GM21737 (cell line): ENCODE data around the gene DGKE.

ENCODE experiments used
- ATAC-seq: cut with Tn5 transposase; IDR thresholded peaks from one replicate; pipeline ENCODE4 v1.9.1; 2021; ENCODE audit warnings: mild to moderate bottlenecking, moderate library complexity; ENCODE audit not compliant: unreplicated experiment

Gene DGKE

DNA sequence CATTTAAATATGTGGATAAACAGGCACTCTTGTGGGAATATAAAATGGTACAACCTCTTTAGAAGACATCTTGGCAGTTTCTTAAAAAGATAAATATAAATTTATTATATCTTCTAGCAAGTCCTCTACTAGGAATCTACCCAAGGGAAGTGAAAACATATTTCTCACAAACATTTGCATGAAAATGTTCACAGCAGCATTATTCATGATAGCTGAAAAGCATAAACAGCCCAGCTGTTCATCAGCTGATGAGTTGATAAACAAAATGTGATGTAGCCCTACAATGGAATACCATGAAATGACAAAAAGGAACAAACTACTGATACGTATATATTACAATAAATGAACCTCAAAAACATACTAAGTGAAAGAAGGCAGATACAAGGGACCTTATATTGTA, 12.0 kb downstream of the DGKE start:
- ATAC-seq = no peak

DNA sequence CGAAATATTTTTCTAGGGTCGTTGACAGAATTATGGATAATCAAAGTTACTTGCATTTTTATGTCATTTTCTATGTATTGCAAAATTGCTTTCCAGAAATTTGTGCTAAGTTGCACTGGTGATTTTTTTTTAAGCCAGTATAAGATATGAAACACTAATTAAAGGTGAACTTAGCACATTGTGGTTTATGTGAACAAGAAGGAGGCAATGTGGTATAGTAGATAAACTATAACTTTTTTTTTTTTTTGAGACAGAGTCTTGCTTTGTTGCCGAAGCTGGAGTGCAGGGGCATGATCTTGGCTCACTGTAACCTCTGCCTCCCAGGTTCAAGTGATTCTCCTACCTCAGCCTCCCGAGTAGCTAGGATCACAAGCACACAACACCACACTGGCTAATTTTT, 13.2 kb downstream of the DGKE start:
- no peak for ATAC-seq

DNA sequence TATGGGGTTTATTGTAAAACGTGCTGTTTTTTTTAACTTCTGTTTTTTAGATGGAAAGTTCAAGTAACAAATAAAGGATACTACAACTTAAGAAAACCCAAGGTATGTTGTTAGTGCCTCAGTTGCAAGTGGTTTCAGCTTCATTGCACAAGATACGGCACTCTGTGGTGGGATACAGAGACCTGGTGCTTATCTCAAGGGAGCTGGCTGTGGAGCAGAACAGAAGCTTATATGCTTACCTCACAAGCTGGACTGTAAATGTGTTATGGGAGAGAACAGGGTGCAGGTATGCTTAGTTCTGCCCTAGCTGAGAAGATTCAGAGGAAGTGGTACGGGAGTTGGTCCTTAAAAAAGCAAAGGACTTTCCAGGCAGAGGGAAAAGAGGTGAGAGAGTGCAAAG, 15.2 kb downstream of the DGKE start:
- ATAC-seq = no peak

DNA sequence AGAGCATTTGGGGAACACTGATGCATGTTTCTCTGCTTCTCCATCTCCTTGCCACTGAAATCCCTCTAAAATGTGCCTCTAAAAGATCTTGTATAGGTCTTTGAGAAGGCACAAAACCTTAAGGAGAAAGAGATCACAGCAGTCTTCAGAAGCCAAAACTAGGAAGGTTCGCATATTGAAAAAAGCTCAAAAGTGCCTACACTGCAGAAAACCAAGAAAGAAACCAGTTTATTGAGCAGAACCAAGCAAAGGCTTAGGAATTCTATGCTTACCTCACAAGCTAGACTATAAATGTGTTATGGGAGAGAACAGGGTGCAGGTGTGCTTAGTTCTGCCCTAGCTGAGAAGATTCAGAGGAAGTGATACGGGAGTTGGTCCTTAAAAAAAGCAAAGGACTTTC, 16.6 kb downstream of the DGKE start:
- no peak for ATAC-seq

DNA sequence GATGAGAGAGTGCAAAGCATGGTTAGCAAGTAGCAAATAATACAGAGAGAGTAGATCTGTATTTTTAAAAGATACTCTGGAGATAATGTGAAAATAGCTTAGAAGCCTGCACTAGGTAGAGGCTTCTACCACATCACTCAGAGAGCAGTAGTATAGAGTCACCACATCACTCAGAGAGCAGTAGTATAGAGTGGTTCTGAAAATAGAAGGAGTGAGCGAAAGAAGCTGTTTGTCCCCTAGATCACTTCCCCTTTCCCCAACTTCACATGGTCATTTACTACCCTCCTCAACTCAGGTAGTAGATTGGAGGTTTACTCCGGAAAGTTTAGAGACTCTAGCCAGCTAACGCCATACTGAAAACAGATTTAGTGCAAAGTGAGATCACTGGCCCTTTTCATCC, 17.1 kb downstream of the DGKE start:
- ATAC-seq = no peak

DNA sequence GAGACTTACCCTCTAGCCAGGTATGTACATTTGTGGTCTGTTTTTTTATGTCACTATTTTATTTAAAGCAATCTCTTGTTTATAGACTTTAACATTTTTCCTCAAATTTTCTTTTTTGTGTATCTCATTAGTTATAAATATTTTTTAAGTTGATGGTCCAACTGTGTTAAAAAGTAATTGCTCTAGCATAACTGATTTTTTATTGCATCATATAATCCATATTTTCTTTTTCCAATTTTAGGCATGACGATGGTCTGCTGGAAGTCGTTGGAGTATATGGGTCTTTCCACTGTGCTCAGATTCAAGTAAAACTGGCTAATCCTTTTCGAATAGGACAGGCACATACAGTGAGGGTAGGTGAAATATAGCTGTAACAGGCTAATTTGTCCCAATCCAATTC, 27.9 kb downstream of the DGKE start:
- ATAC-seq = no peak

DNA sequence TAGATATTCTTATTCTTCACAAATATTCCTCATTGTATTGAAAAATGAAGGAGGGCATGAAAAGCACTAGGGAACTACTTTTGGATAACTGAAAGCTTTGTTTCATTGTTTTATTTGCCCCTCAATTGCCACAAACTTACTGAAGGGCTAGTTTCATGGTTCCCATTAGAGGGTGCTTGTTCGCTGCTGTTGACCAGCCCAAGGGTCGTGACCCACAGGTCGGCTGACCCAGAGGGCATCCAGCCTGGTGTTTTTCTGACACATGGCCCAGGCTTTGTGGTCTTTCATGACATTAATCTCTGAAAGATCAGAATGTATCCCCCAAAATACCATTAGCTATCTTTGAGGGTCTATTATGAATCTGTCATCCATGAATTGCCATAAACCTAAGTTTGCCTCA, 30.0 kb downstream of the DGKE start:
- no peak for ATAC-seq

DNA sequence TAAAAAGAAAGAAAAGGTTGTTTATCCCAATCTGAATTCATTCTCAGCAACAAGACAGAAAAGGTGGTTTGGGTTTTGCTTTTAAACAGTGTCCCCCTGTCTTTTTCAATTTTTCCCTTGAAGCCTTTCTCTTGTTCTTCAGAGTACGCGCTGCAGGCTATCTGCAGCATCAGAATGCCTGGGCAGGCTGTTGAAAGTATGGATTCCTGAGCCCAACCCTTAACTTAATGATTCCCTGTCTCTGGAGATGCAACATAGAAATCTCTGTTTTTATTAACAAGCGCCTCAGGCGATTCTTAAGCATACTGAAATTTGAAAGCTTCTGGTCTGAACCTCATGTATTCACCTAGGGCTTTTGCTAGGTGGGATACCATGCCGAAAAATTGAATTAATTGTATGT, 32.1 kb downstream of the DGKE start:
- ATAC-seq = no peak

DNA sequence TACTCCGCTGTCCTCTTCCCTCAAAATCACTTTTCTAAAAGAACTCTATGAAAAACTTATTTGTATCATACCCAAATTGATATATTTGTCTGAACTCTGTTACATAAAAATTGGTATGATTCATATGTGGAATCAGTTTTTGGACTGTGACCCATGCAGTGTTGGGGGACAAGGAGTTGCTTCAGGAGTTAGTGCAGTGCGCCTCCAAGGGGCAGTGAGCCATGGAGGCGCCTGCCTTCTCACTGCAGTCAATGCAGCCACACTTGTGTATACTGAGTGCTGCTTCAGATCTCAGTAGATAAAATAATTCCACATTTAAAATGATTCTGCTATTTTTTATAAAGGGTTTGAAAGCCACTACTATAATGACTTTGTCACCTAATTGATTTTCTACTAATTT, 32.5 kb downstream of the DGKE start:
- no peak for ATAC-seq

DNA sequence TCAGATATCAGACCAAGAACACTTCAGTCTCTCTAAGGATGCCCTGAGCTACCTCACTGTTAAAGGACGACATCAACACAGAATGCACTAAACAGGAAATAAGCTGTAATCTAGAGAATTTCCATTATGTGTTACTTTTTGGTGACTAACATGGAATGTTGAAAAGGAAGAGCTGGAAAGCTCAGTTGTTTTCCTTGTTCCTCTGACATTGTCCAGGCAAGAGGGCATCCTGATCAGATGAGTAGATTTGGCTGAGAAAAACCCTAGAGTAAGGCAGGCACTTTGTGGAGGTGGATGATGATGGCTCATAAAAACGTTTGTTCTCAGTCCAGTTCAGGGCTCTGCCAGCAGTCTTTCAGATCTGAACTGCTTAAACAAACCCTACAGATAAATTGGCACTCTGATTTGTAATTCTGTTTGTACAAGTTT, 34.0 kb downstream of the DGKE start:
- ATAC-seq = no peak

DNA sequence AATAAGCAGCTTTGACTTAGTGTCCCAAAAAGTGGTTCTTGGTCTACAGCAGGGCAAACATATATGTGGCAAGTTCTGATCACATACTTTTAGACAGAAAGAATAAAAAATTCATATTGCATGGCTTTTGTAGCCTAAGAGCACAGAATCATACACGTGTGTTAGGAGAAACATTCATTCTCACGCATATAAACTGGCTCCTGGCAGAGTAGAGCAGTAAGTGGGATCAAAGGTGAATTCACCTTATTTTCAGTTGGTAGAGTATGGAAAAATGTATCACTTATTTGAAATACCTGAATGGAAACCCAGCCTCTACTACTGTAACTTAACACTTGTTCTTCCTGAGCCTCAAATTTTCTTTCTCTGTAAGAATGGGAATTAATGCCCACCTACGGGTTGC, 34.8 kb downstream of the DGKE start:
- ATAC-seq = no peak

DNA sequence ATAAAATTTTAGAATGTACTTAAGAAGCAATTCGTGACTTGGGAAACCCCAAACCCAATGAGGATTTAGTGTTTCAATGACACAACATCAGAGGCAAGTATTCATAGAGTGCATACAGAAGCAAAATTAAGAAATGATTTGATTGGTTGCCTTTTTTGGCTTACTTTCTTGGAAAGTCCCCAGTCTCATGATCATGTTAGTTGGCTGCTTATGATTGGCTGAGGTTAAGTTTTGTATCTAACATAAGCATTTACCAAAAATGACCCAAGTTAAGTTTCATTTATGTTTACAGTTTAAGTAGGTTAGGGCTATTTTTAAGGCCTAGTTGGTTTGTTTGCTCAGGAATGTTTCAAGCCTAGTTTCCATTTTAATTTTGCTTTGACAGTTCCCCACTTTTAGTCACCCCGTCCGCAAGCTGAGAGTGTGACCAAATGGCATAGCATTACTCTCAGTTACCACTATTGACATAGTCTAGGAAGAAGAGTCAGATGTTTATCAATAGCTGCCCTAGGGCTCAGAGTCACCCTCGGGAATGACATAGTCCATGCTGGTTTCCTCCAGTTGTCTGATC, 36.2 kb downstream of the DGKE start:
- ATAC-seq = no peak

DNA sequence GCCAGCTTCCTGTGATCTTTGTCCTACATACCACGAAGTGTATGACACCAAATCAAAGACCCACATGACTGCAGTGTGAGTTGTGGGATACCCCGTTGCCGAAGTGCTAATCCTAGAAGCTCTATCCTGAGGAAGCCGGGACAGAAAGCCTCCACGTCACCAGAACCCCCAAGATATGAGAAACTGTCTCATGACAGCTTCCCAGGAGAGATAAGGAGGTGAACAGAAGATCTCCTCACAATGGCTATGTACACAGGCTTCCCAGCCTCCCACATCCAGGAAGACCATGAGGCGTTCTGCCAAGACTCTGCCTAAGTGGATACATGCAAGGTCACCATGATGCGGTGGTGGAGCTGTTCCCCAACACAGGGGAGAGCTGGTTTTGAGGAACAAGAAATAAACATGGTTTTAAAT, 42.8 kb downstream of the DGKE start:
- no peak for ATAC-seq

DNA sequence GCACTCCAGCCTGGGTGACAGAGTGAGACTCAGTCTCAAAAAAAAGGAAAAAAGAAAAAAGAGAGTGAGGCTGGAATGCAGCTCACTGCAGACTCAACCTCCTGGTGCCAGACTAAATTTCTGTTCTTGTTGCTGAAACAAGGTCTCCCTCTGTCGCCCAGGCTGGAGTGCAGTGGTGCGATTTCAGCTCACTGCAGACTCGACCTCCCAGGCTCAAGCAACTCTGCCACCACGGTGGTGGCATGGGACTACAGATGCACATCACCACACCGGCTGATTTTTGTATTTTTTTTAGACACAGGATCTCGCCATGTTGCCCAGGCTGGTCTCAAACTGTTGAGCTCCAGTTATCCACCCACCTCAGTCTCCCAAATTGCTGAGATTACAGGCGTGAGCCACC, 45.3 kb downstream of the DGKE start:
- no peak for ATAC-seq

DNA sequence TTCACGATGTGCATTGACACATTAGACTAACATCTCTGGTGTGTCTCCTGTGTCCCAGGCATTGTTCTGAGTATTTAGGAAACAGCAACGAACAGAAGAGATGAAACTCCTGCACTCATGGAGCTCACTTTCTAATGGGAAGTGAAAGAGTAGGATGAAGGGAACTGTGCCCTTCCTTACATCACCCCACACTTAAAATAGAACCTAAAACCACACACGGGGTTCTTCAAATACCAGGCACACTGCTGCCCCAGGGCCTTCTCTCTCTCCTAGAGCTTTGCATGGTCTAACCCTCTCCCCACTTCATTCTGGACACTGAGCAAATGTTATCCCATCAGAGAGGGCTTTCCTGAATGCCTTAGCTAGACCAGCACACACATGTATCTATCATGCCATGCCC, 46.2 kb downstream of the DGKE start:
- no peak for ATAC-seq

DNA sequence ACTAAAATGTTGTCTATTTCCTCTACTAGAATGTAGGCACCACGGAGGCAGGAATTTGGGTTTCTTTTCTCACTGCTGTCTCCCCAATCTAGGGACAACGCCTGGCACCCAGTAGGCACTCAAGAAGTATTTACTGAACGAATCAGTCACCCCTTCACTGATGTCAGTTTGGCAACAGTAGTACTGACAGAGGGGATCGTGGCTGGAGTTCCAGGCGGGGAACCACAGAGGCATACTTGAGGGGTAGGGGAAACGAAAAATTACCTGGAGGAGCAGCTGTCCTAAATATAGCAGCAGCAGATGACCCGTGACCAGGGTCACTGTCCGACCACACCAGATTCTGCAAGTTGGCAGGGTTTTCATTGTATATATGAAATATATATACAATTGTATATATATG, 46.6 kb downstream of the DGKE start:
- ATAC-seq = no peak

DNA sequence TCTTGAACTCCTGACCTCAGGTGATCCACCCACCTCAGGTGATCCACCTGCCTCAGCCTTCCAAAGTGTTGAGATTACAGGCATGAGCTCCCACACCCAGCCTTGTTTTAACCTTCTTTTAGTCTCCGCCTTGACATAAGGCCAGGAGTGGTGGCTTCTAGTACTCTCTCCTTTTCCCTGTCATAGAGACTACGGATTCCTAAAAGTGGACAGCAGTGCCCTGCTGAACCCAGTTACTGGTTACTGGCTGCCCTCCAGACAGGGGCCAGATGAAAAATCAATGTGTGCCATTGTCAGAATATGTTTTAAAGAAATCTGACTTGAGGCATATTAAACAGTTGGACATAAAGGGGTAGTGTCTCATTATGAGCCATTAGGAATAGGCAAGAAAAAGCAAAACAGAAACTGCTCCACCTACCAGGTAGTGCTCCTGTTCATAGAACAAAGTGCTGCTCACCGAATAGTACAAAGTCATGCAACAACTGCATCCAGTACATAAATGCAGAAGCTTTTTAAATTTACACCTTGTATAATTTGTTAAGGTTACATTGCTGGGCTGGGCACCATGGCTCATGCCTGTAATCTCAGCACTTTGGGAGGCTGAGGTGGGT, 47.8 kb downstream of the DGKE start:
- ATAC-seq = no peak

DNA sequence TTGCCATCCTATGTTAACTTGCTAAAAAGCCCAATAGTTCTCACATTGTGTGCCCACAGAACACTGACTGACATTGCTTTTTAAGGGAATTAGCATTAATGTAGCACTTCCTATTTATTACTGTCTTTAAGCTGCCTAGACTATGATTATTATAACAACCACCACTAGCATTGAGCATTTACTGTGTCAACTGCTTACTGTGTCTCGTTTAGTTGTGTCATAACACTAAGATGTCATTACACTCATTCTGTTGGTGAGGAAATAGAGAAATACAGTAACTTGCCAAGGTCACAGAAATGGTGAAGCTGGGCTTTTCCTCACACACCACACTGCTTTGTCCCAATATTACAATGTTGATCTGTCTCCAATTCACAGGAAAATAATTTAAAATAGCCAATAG, 49.7 kb downstream of the DGKE start:
- ATAC-seq = no peak

DNA sequence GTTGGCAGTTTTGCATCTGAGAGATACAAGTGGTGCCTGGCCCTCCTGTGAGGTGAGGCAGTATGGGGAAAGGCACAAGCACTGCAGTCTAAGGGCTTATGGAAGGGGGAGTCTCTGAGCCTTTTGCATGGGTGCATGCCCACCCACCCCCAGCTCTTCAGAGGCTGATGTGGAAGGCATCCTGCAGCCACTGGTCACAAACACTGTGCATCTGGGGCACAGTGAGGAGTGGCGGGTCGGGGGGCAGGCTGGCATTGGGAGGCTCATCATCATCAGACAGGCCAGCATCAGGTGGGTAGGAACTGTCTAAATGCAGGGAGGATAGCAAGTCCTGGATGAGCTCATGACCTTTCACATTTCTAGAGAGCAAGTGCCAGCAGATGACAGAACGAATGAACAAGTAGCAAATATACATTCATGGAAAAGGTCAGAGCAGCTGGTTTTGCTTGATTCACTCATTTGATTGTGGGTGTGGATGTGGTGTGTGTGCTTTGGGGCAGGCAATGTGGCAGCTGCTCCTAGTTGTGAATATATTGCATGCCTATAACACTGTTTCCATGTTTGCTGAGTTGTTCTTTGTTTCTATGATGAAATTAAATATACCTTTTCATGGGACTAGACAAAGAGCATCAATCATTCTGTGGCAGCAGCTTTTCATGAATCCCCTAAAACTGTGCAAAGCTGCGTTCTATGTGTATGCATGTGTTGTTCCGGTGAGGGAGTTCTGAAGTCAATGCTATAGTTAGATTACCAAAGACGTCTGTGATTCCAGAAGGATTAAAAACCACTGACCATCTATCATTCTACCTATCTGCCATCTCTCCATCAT, 50.7 kb downstream of the DGKE start:
- no peak for ATAC-seq

DNA sequence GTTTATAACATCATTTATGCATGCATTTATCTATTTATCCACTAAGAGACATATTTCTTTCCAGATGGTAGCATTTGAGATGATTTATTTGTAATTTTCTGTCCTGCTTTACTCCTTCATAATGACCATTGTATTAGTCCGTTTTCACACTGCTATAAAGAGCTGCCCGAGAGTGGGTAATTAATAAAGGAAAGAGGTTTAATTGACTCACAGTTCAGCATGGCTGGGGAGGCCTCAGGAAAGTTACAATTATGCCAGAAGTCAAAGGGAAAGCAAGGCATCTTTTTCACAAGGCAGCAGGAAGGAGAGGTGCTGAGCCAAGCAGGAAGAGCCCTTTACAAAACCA, 51.3 kb downstream of the DGKE start:
- ATAC-seq = no peak

DNA sequence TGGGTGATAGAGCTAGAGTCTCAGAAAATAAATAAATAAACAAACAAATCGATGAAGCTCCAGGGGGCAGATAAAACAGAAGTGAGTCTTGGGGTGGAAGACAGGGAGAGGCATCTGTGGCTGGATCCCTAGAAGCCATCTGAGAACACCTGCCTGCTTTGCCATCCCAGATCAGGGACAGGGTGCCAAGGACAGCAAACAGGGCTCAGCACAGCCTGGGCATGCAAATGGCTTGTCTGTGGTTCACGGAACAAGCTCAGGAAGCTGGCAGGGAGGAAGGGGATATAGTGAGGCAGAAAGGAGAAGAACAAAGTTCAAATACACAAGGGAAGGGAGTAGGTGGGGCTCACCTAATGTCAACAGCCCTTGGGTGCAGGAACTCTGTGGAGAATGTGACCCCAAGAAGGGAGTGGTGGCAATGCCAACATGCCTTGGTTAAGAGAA, 52.4 kb downstream of the DGKE start:
- ATAC-seq = no peak

DNA sequence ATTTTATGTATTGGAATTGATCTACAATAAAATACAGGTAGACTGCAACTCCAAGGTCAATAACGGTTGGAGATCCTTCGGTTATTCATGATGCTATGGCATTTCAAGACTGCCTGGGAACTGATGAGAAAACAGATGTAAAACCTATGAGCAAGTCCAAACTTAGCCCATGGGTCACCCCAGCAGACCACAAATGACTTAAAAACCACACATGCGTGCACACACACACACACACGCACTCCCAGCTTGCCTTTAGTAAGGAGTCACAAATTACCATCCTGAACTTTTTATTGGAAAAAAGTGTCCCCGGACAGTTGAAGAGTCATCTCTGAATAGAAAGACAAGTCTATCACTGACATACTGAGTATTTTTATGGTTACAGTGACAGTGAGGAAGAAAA, 53.2 kb downstream of the DGKE start:
- ATAC-seq = no peak
